ENCODE results near the gene FOXN3.

DNA sequence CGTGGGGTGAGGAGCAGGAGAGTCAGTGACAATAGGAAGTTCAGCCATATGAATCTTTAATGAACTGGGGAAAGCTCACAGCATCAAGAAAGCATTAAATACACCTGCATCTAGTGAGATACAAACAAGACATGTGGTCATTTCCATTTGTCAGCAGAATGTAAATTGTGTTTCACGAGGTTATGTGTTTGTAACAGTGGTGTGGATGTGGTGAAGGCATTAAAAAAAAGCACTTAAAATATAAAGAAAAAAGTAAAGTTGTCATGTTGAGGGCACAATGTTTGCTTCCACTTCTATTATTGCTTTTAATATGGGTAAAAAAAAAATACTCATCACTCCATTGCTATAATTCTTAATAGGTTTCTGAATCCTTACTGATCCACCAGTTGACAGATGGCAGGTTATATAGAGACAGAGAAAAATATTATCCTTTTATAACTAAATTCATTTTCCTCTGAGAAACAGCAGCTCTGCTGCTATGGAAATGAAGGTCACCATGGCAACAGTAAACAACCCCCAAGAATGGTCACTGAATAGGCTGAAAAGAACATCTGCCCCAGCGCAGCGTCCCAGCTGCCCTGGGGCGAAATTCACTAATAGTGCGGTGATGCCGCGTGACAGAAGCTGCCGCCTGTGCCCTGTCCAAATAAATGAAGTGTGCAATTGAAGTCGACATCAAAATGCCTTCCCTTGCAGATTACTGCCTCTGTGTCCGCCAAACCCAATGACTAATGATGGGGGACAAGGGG is 226.1 kb downstream of the FOXN3 start:
- TF ChIP-seq, protein P1, sequence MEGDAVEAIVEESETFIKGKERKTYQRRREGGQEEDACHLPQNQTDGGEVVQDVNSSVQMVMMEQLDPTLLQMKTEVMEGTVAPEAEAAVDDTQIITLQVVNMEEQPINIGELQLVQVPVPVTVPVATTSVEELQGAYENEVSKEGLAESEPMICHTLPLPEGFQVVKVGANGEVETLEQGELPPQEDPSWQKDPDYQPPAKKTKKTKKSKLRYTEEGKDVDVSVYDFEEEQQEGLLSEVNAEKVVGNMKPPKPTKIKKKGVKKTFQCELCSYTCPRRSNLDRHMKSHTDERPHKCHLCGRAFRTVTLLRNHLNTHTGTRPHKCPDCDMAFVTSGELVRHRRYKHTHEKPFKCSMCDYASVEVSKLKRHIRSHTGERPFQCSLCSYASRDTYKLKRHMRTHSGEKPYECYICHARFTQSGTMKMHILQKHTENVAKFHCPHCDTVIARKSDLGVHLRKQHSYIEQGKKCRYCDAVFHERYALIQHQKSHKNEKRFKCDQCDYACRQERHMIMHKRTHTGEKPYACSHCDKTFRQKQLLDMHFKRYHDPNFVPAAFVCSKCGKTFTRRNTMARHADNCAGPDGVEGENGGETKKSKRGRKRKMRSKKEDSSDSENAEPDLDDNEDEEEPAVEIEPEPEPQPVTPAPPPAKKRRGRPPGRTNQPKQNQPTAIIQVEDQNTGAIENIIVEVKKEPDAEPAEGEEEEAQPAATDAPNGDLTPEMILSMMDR (optimal IDR thresholded peaks at IDR 0.05 in 1 of 3, IDR thresholded peaks at IDR 0.05 in 1 of 3, conservative IDR thresholded peaks at IDR 0.05 in 1 of 3; ENCODE audit: extremely low read depth in 1 of 3, insufficient read depth in 2 of 3, low read length in 3 of 3), result no peak
- no peak for TF ChIP-seq EZH2 (IDR thresholded peaks at IDR 0.05; ENCODE audit: low read length)
